ENCODE data around the gene DMRT2. TPM values are rescaled to one million over a fixed set of nuclear protein-coding genes. Genes with fewer than 3 reads are reported as not detected.

The DMRT2 gene
- total RNA-seq, 1 experiment from 2014 or later, result not detected

GRCh38 chr9:1085086-1085485 is 34.9 kb downstream of the DMRT2 start:
- H3K27ac ChIP-seq (ENCODE audit: insufficient read length, low read depth, low read length), result no peak overlapping the region
- Mint-ChIP-seq H3K4me3 (no peak overlapping the region), H3K27ac (no peak overlapping the region), H3K36me3 (ENCODE audit: insufficient read depth in 1 of 3, low read depth in 3 of 3) (no peaks in the 10 kb centered on the region), H3K9me3 (peaks cover 0 to 12% of the 10 kb centered on the region in 2 experiments; a peak in 2 of 5 replicates), H3K4me1 (peaks cover 2% of the 10 kb centered on the region in 2 experiments; a peak in 3 of 4 replicates), H3K27me3 (ENCODE audit: low read depth) (peaks cover 21% of the 10 kb centered on the region)
- H3K4me1 ChIP-seq (ENCODE audit: insufficient read depth, low read length), result no peaks in the 10 kb centered on the region
- H4K8ac ChIP-seq (replicated peaks; ENCODE audit: insufficient read length, low read depth, low read length), result no peak overlapping the region
- H3K23ac ChIP-seq (ENCODE audit: insufficient read length, low read depth, low read length), result no peak overlapping the region
- no peak for DNase-seq
- no CpG with 5 or more reads among the region's 4 CpGs for WGBS (ENCODE audit: extremely low coverage, insufficient read length, low lambda C conversion rate)
- H3T11ph ChIP-seq (ENCODE audit: low read length), result no peak overlapping the region
- no peak overlapping the region for H3K14ac ChIP-seq (ENCODE audit: insufficient read depth, low read length)
- H4K20me1 ChIP-seq (ENCODE audit: control insufficient read depth, insufficient read depth, insufficient read length), result no peaks in the 10 kb centered on the region
- no peak overlapping the region for H3K18ac ChIP-seq (ENCODE audit: insufficient read length, low read depth, low read length)
- H2BK12ac ChIP-seq (ENCODE audit: insufficient read length, low read depth, low read length), result no peak overlapping the region
- H3K79me2 ChIP-seq (ENCODE audit: insufficient read depth, low read length), result no peaks in the 10 kb centered on the region
- H2BK15ac ChIP-seq (ENCODE audit: low read depth, low read length), result no peak overlapping the region
- H3K9ac ChIP-seq (ENCODE audit: extremely low read depth, insufficient read length, low read length), result no peak overlapping the region
- no peak overlapping the region for H2BK20ac ChIP-seq (ENCODE audit: low read depth, low read length, poor library complexity, severe bottlenecking)
- H4K91ac ChIP-seq (ENCODE audit: insufficient read length, low read depth, low read length), result no peak overlapping the region
- H3K9me3 ChIP-seq (ENCODE audit: control insufficient read depth, low read depth, low read length), result peaks cover 7% of the 10 kb centered on the region
- no peaks in the 10 kb centered on the region for H3K79me1 ChIP-seq (ENCODE audit: insufficient read depth, low read depth, low read length, poor library complexity, severe bottlenecking)
- no peak overlapping the region for H2AFZ ChIP-seq (ENCODE audit: low read length)
- no peak overlapping the region for H2AK5ac ChIP-seq (ENCODE audit: insufficient read length, low read length)
- no peak overlapping the region for H2BK5ac ChIP-seq (ENCODE audit: insufficient read length, low read length)
- no peak overlapping the region for H3K56ac ChIP-seq (ENCODE audit: insufficient read length, low read depth, low read length)
- H3K4ac ChIP-seq (ENCODE audit: low read depth, low read length), result no peak overlapping the region
- TF ChIP-seq, protein P1, sequence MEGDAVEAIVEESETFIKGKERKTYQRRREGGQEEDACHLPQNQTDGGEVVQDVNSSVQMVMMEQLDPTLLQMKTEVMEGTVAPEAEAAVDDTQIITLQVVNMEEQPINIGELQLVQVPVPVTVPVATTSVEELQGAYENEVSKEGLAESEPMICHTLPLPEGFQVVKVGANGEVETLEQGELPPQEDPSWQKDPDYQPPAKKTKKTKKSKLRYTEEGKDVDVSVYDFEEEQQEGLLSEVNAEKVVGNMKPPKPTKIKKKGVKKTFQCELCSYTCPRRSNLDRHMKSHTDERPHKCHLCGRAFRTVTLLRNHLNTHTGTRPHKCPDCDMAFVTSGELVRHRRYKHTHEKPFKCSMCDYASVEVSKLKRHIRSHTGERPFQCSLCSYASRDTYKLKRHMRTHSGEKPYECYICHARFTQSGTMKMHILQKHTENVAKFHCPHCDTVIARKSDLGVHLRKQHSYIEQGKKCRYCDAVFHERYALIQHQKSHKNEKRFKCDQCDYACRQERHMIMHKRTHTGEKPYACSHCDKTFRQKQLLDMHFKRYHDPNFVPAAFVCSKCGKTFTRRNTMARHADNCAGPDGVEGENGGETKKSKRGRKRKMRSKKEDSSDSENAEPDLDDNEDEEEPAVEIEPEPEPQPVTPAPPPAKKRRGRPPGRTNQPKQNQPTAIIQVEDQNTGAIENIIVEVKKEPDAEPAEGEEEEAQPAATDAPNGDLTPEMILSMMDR (conservative IDR thresholded peaks at IDR 0.05), result no peak
- no peak overlapping the region for H3K4me2 ChIP-seq (ENCODE audit: insufficient read depth, insufficient read length, low read length)
- no peaks in the 10 kb centered on the region for H3K27me3 ChIP-seq (ENCODE audit: insufficient read depth, low read length)
- no peak overlapping the region for H2BK120ac ChIP-seq (ENCODE audit: low read depth, low read length, poor library complexity, severe bottlenecking)
- no peaks in the 10 kb centered on the region for H3K23me2 ChIP-seq (ENCODE audit: insufficient read length, low read depth, low read length, poor library complexity, severe bottlenecking)
- H4K5ac ChIP-seq (ENCODE audit: insufficient read length, low read depth, low read length), result no peak overlapping the region
